HG03565 (cell line): ENCODE measurements around the gene KRT85.
"Not testable (repeated sequence)": the region's sequence is repeated elsewhere in the genome, so short reads cannot be mapped to it uniquely, and the experiment has no call there.

Experiments
- ATAC-seq: cut with Tn5 transposase; IDR thresholded peaks from one replicate; pipeline ENCODE4 v1.9.1; 2021; ENCODE audit warnings: mild to moderate bottlenecking, moderate library complexity; ENCODE audit not compliant: unreplicated experiment

The KRT85 gene

GRCh38 chr12:52366738-52367485, at the start of gene KRT85:
Gene KRT85 (minus strand): TSS chr12:52367481. CDS start chr12:52367405, 76 bp downstream.
- ATAC-seq, result no peak

GRCh38 chr12:52416795-52417194, 49.5 kb upstream of the KRT85 start:
- no peak for ATAC-seq

- no peak for ATAC-seq
These were observed 48.8 kb upstream of the KRT85 start for GRCh38 chr12:52415870-52416750.

GRCh38 chr12:52414936-52415335, 47.7 kb upstream of the KRT85 start:
- no peak for ATAC-seq

GRCh38 chr12:52413782-52414345, 46.6 kb upstream of the KRT85 start:
- no peak for ATAC-seq

GRCh38 chr12:52413202-52413601, 45.9 kb upstream of the KRT85 start:
- no peak for ATAC-seq

- ATAC-seq, result no peak
These were observed 44.5 kb upstream of the KRT85 start for GRCh38 chr12:52411815-52412214.

GRCh38 chr12:52410589-52411248, 43.4 kb upstream of the KRT85 start:
- not testable (repeated sequence) for ATAC-seq

- no peak for ATAC-seq
These were observed 40.6 kb upstream of the KRT85 start for GRCh38 chr12:52407918-52408317.

GRCh38 chr12:52405922-52406385, 38.7 kb upstream of the KRT85 start, which contains the start of gene KRT82:
Gene KRT82 (minus strand): TSS chr12:52406335. CDS start chr12:52406277, 58 bp downstream.
- ATAC-seq, result no peak

- no peak for ATAC-seq
These were observed 37.7 kb upstream of the KRT85 start for GRCh38 chr12:52404951-52405350.

GRCh38 chr12:52403561-52403960, 36.3 kb upstream of the KRT85 start:
- ATAC-seq, result no peak

GRCh38 chr12:52402873-52403540, 35.7 kb upstream of the KRT85 start:
- ATAC-seq, result no peak

- no peak for ATAC-seq
These were observed 35.1 kb upstream of the KRT85 start for GRCh38 chr12:52402377-52402776.

- ATAC-seq, result no peak
These were observed 34.6 kb upstream of the KRT85 start for GRCh38 chr12:52401926-52402325.

- no peak for ATAC-seq
These were observed 34.2 kb upstream of the KRT85 start for GRCh38 chr12:52401526-52401925.

GRCh38 chr12:52400906-52401305, 33.6 kb upstream of the KRT85 start:
- no peak for ATAC-seq

GRCh38 chr12:52399756-52400155, 32.5 kb upstream of the KRT85 start:
- ATAC-seq, result no peak

GRCh38 chr12:52398176-52398575, 30.9 kb upstream of the KRT85 start:
- ATAC-seq, result no peak

GRCh38 chr12:52396656-52397055, 29.4 kb upstream of the KRT85 start:
- ATAC-seq, result no peak
